CD4-positive, alpha-beta T cell treated with Interleukin-2 at 100 ng/mL for 4 hours (primary cell): ENCODE data around the gene ZNF366.

ENCODE experiments used
- DNase-seq: peaks from one replicate; pipeline ENCODE4 v3.0.0-alpha.2; 2020; ENCODE audit warnings: low spot score

ZNF366 gene

GRCh38 chr5:72402959-72403628 lies 104.1 kb downstream of the ZNF366 start:
- DNase-seq: no peak

GRCh38 chr5:72402381-72402890 lies 104.8 kb downstream of the ZNF366 start:
- DNase-seq: no peak

- no peak for DNase-seq
Observed at GRCh38 chr5:72400950-72401349, 106.3 kb downstream of the ZNF366 start.

GRCh38 chr5:72397836-72398235 lies 109.4 kb downstream of the ZNF366 start:
- no peak for DNase-seq

- no peak for DNase-seq
Observed at GRCh38 chr5:72394688-72395087, 112.5 kb downstream of the ZNF366 start.

GRCh38 chr5:72393052-72393451 lies 114.2 kb downstream of the ZNF366 start:
- DNase-seq: no peak
